Activated CD4-positive, alpha-beta T cell treated with anti-CD3 and anti-CD28 coated beads, Interleukin-2, amount 10 ng/mL, durations not matched to agents 7 days and 5 days (primary cell): ENCODE measurements around the gene SNTB2. TPM values are rescaled to one million over a fixed set of nuclear protein-coding genes. Genes with fewer than 3 reads are reported as not detected.

ENCODE experiments used
- CTCF ChIA-PET: fragments of 350-600 bp; sonication (Branson Sonifier 250); formaldehyde crosslinking; loops from one replicate; lab custom pipeline; 2021; ENCODE audit warnings: antibody characterized with exemption; lab: Charles Lee
- POLR2A ChIA-PET: fragments of 350-600 bp; sonication (Branson Sonifier 250); formaldehyde crosslinking; loops from one replicate; lab custom pipeline; 2021; ENCODE audit warnings: antibody characterized with exemption; lab: Charles Lee
- DNase-seq: peaks from one replicate; pipeline ENCODE4 v3.0.0-alpha.2; 2020
- H3K27ac Mint-ChIP-seq: one replicate; pipeline ENCODE4 v1.8.0; 2021; ENCODE audit warnings: mild to moderate bottlenecking, moderate library complexity, mixed read lengths
- H3K27me3 Mint-ChIP-seq: one replicate; pipeline ENCODE4 v1.8.0; 2021; ENCODE audit warnings: mixed read lengths
- H3K36me3 Mint-ChIP-seq: one replicate; pipeline ENCODE4 v1.8.0; 2021; ENCODE audit warnings: low read depth, mixed read lengths
- H3K4me1 Mint-ChIP-seq: one replicate; pipeline ENCODE4 v1.8.0; 2021; ENCODE audit warnings: mixed read lengths
- H3K4me3 Mint-ChIP-seq: one replicate; pipeline ENCODE4 v1.8.0; 2021; ENCODE audit warnings: mild to moderate bottlenecking, moderate library complexity, mixed read lengths
- H3K9me3 Mint-ChIP-seq: one replicate; pipeline ENCODE4 v1.8.0; 2021; ENCODE audit warnings: mixed read lengths
- total RNA-seq, 2 experiments: library from RNA; stranded (reverse); gene quantifications; one replicate each; pipeline ENCODE4 v1.2.3, GENCODE V29; 2021

The SNTB2 gene
- total RNA-seq, 2 experiments from 2014 or later = 20.2 to 25.3 TPM

- H3K4me1 Mint-ChIP-seq = peaks cover 19% of the 10 kb centered on the region
- H3K36me3 Mint-ChIP-seq = no peaks in the 10 kb centered on the region
- no peaks in the 10 kb centered on the region for H3K27me3 Mint-ChIP-seq
- ChIA-PET POLR2A (interaction anchor here (0.5 kb wide), 1 partner anchor 289 kb away, joined by 5 read pairs; no protein-coding TSS in a partner anchor), CTCF (no interaction called here)
- no peak overlapping the region for H3K4me3 Mint-ChIP-seq
- DNase-seq = no peak
- H3K9me3 Mint-ChIP-seq = no peaks in the 10 kb centered on the region
- H3K27ac Mint-ChIP-seq = no peak overlapping the region
These were observed 14.8 kb downstream of the SNTB2 start for GRCh38 chr16:69201787-69202186.

GRCh38 chr16:69204172-69204571 is 17.2 kb downstream of the SNTB2 start:
- H3K27ac Mint-ChIP-seq = no peak overlapping the region
- no peaks in the 10 kb centered on the region for H3K9me3 Mint-ChIP-seq
- H3K27me3 Mint-ChIP-seq = no peaks in the 10 kb centered on the region
- H3K4me3 Mint-ChIP-seq = no peak overlapping the region
- H3K36me3 Mint-ChIP-seq = no peaks in the 10 kb centered on the region
- POLR2A ChIA-PET = no interaction called here
- CTCF ChIA-PET = interaction anchor here (1.9 kb wide), 1 partner anchor 12 kb away, joined by 4 read pairs; no protein-coding TSS in a partner anchor
- no peak for DNase-seq
- peaks cover 14% of the 10 kb centered on the region for H3K4me1 Mint-ChIP-seq

- ChIA-PET POLR2A (no interaction called here), CTCF (interaction anchor here (0.7 to 1.2 kb wide), 2 partner anchors 11 to 86 kb away, joined by 3 to 4 read pairs; no protein-coding TSS in a partner anchor)
- Mint-ChIP-seq H3K27me3 (no peaks in the 10 kb centered on the region), H3K36me3 (no peaks in the 10 kb centered on the region), H3K9me3 (no peaks in the 10 kb centered on the region), H3K4me1 (peaks cover 7% of the 10 kb centered on the region), H3K4me3 (no peak overlapping the region), H3K27ac (no peak overlapping the region)
- DNase-seq = no peak
These were observed 22.8 kb downstream of the SNTB2 start for GRCh38 chr16:69209735-69210134.

GRCh38 chr16:69217433-69217832 is 30.5 kb downstream of the SNTB2 start:
- DNase-seq = no peak
- Mint-ChIP-seq H3K36me3 (no peaks in the 10 kb centered on the region), H3K4me3 (no peak overlapping the region), H3K9me3 (no peaks in the 10 kb centered on the region), H3K27ac (no peak overlapping the region), H3K4me1 (no peaks in the 10 kb centered on the region), H3K27me3 (no peaks in the 10 kb centered on the region)
- ChIA-PET POLR2A (no interaction called here), CTCF (interaction anchor here (0.6 to 0.8 kb wide), 2 partner anchors 40 to 238 kb away, joined by 3 to 4 read pairs; no protein-coding TSS in a partner anchor)

- no peak for DNase-seq
- no peaks in the 10 kb centered on the region for H3K9me3 Mint-ChIP-seq
- H3K27ac Mint-ChIP-seq = no peak overlapping the region
- CTCF ChIA-PET = interaction anchor here (0.6 to 0.9 kb wide), 2 partner anchors 68 to 77 kb away, joined by 3 to 4 read pairs; no protein-coding TSS in a partner anchor
- H3K4me1 Mint-ChIP-seq = no peaks in the 10 kb centered on the region
- H3K27me3 Mint-ChIP-seq = no peaks in the 10 kb centered on the region
- H3K4me3 Mint-ChIP-seq = no peak overlapping the region
- POLR2A ChIA-PET = no interaction called here
- no peaks in the 10 kb centered on the region for H3K36me3 Mint-ChIP-seq
These were observed 32.3 kb downstream of the SNTB2 start for GRCh38 chr16:69219279-69219678.

GRCh38 chr16:69223882-69224281 is 36.9 kb downstream of the SNTB2 start:
- Mint-ChIP-seq H3K4me3 (no peak overlapping the region), H3K4me1 (no peaks in the 10 kb centered on the region), H3K36me3 (no peaks in the 10 kb centered on the region), H3K27me3 (no peaks in the 10 kb centered on the region), H3K27ac (no peak overlapping the region), H3K9me3 (no peaks in the 10 kb centered on the region)
- CTCF ChIA-PET = no interaction called here
- no peak for DNase-seq
- POLR2A ChIA-PET = no interaction called here

- Mint-ChIP-seq H3K4me1 (no peaks in the 10 kb centered on the region), H3K27me3 (no peaks in the 10 kb centered on the region), H3K36me3 (no peaks in the 10 kb centered on the region), H3K9me3 (no peaks in the 10 kb centered on the region), H3K27ac (no peak overlapping the region), H3K4me3 (no peak overlapping the region)
- CTCF ChIA-PET = no interaction called here
- POLR2A ChIA-PET = interaction anchor here (0.5 kb wide), 1 partner anchor 130 kb away, joined by 3 read pairs; no protein-coding TSS in a partner anchor
- DNase-seq = no peak
These were observed 38.2 kb downstream of the SNTB2 start for GRCh38 chr16:69225121-69225520.

GRCh38 chr16:69233124-69233523 is 46.2 kb downstream of the SNTB2 start:
- CTCF ChIA-PET = interaction anchor here (1.6 kb wide), 1 partner anchor 18 kb away, joined by 3 read pairs; no protein-coding TSS in a partner anchor
- H3K27me3 Mint-ChIP-seq = no peaks in the 10 kb centered on the region
- no peak overlapping the region for H3K4me3 Mint-ChIP-seq
- H3K27ac Mint-ChIP-seq = no peak overlapping the region
- POLR2A ChIA-PET = no interaction called here
- no peaks in the 10 kb centered on the region for H3K4me1 Mint-ChIP-seq
- H3K36me3 Mint-ChIP-seq = no peaks in the 10 kb centered on the region
- DNase-seq = no peak
- H3K9me3 Mint-ChIP-seq = no peaks in the 10 kb centered on the region

- H3K4me1 Mint-ChIP-seq = no peaks in the 10 kb centered on the region
- H3K36me3 Mint-ChIP-seq = no peaks in the 10 kb centered on the region
- ChIA-PET POLR2A (interaction anchor here (0.6 kb wide), 1 partner anchor 23 kb away, joined by 5 read pairs; no protein-coding TSS in a partner anchor), CTCF (interaction anchor here (1.6 kb wide), 1 partner anchor 19 kb away, joined by 3 read pairs; no protein-coding TSS in a partner anchor)
- no peak for DNase-seq
- H3K9me3 Mint-ChIP-seq = no peaks in the 10 kb centered on the region
- H3K27ac Mint-ChIP-seq = no peak overlapping the region
- H3K4me3 Mint-ChIP-seq = no peak overlapping the region
- no peaks in the 10 kb centered on the region for H3K27me3 Mint-ChIP-seq
These were observed 47.5 kb downstream of the SNTB2 start for GRCh38 chr16:69234460-69234859.

- Mint-ChIP-seq H3K27ac (no peak overlapping the region), H3K9me3 (no peaks in the 10 kb centered on the region)
- POLR2A ChIA-PET = no interaction called here
These were observed 49.4 kb downstream of the SNTB2 start for GRCh38 chr16:69236319-69236718.

GRCh38 chr16:69237296-69237695 is 50.3 kb downstream of the SNTB2 start:
- POLR2A ChIA-PET = no interaction called here
- no peak overlapping the region for H3K4me3 Mint-ChIP-seq
- H3K36me3 Mint-ChIP-seq = no peaks in the 10 kb centered on the region
- no peaks in the 10 kb centered on the region for H3K9me3 Mint-ChIP-seq
- H3K27me3 Mint-ChIP-seq = no peaks in the 10 kb centered on the region
- CTCF ChIA-PET = no interaction called here
- DNase-seq = no peak
- H3K27ac Mint-ChIP-seq = no peak overlapping the region
- no peaks in the 10 kb centered on the region for H3K4me1 Mint-ChIP-seq

More at GRCh38 chr16:69236319-69236718, 49.4 kb downstream of the SNTB2 start:
- CTCF ChIA-PET = no interaction called here
- Mint-ChIP-seq H3K4me1 (no peaks in the 10 kb centered on the region), H3K4me3 (no peak overlapping the region), H3K36me3 (no peaks in the 10 kb centered on the region), H3K27me3 (no peaks in the 10 kb centered on the region)
- DNase-seq = no peak

GRCh38 chr16:69239851-69240250 is 52.9 kb downstream of the SNTB2 start:
- no peaks in the 10 kb centered on the region for H3K27me3 Mint-ChIP-seq
- CTCF ChIA-PET = interaction anchor here (0.9 kb wide), 1 partner anchor 63 kb away, joined by 3 read pairs; no protein-coding TSS in a partner anchor
- H3K4me1 Mint-ChIP-seq = no peaks in the 10 kb centered on the region
- H3K9me3 Mint-ChIP-seq = no peaks in the 10 kb centered on the region
- POLR2A ChIA-PET = no interaction called here
- H3K4me3 Mint-ChIP-seq = no peak overlapping the region
- DNase-seq = no peak
- H3K27ac Mint-ChIP-seq = no peak overlapping the region
- H3K36me3 Mint-ChIP-seq = no peaks in the 10 kb centered on the region

- Mint-ChIP-seq H3K4me1 (no peaks in the 10 kb centered on the region), H3K27ac (no peak overlapping the region), H3K9me3 (no peaks in the 10 kb centered on the region), H3K36me3 (no peaks in the 10 kb centered on the region), H3K27me3 (no peaks in the 10 kb centered on the region), H3K4me3 (no peak overlapping the region)
- ChIA-PET CTCF (interaction anchor here (0.9 to 1.3 kb wide), 2 partner anchors 47 to 62 kb away, joined by 3 read pairs; no protein-coding TSS in a partner anchor), POLR2A (no interaction called here)
- DNase-seq = no peak
These were observed 53.4 kb downstream of the SNTB2 start for GRCh38 chr16:69240331-69240730.
